Prostate gland (tissue), 2 donors: ENCODE measurements around the gene NCCRP1. TPM values are rescaled to one million over a fixed set of nuclear protein-coding genes. Genes with fewer than 3 reads are reported as not detected.

Experiments used
- DNase-seq: peaks from one replicate; pipeline ENCODE4 v3.0.0-alpha.2; 2019; ENCODE audit warnings: low spot score
- H3K27ac ChIP-seq, 2 donors: fragments of 200-600 bp; sonication (generic); 2 replicates each; pipeline ENCODE4 v1.5.1; 2017 to 2019
- H3K27me3 ChIP-seq: fragments of 200-600 bp; sonication (generic); replicated peaks from 2 replicates; pipeline ENCODE4 v1.5.1; 2019; ENCODE audit not compliant: insufficient read depth
- H3K36me3 ChIP-seq, 2 donors: fragments of 200-600 bp; sonication (generic); 1 replicate in 1 of 2; 2 replicates in 1 of 2; pipeline versions ENCODE4 v1.5.1 to v1.8.1; 2017 to 2019
- H3K4me1 ChIP-seq: fragments of 200-600 bp; sonication (generic); replicated peaks from 2 replicates; pipeline ENCODE4 v1.5.1; 2019
- H3K4me3 ChIP-seq, 2 donors: fragments of 200-600 bp; sonication (generic); 2 replicates each; pipeline ENCODE4 v1.5.1; 2017 to 2019
- H3K9me3 ChIP-seq: fragments of 200-600 bp; sonication (generic); 2 replicates; pipeline ENCODE4 v1.5.1; 2017
- CTCF ChIP-seq, 4 experiments: fragments of 200-600 bp in 2 of 4; fragments of 450-650 bp in 2 of 4; sonication (generic) in 2 of 4; IDR thresholded peaks; 1 replicate in 3 of 4; 2 replicates in 1 of 4; pipeline ENCODE4 v1.5.1; 2016 to 2019; ENCODE audit warnings: antibody characterized with exemption in 4 of 4, mild to moderate bottlenecking in 2 of 4, moderate library complexity in 2 of 4
- POLR2A ChIP-seq: fragments of 450-650 bp; IDR thresholded peaks from one replicate; pipeline ENCODE4 v1.6.1; 2016; ENCODE audit warnings: antibody characterized with exemption, mild to moderate bottlenecking
- POLR2AphosphoS5 ChIP-seq: sonication (generic); formaldehyde crosslinking; IDR thresholded peaks from one replicate; pipeline ENCODE4 v1.6.1; 2017; ENCODE audit warnings: antibody characterized with exemption
- WGBS: methylation state at CpG from one replicate; pipeline ENCODE4 v1.1.5; 2018; 5-methylcytosine and 5-hydroxymethylcytosine counted together
- intact Hi-C: fragments of 100-400 bp; cut with DNase I; formaldehyde crosslinking; loops from one replicate; pipeline ENCODE4 v1.14.2; 2022
- total RNA-seq, 2 donors: library from RNA; depleted of rRNA; stranded (reverse); fragments of >200 nt; gene quantifications; one replicate each; pipeline ENCODE4 v1.1.0, GENCODE V29; 2016

Gene NCCRP1
- total RNA-seq, 2 donors from 2014 or later = 1.4 to 2.7 TPM

DNA sequence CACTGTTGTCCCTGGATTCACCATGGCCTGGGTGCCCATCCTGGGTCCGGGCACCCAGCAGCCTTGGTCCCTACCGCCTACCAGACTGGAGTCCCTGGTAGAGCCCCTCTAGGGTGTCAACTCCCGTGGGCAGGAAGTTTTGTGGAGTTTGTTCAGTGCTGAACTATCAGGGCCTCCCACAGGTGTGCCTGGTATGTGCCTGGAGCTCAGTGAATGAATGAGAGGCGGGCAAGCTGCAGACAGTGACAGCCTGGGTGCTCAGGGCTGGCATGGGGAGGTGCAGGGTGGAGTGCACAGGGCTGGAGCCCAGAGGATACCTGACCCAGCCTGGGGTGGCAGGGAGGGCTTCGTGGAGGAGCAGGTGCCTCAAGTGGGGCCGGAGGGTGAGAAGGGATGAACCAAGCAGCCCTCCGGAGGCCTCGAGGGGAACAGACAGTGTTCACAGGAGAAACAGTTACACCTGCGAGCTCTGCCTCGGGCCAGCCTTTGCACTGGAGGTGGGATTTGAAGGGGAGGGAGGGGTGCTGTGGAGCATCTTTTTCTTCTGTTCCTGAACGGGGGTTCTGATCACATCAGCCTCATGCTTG lies 41.6 kb upstream of the NCCRP1 start:
- TF ChIP-seq POLR2A = no peak
- TF ChIP-seq CTCF (IDR thresholded peaks at IDR 0.05) = no peak
- TF ChIP-seq POLR2AphosphoS5 = no peak
- no peaks in the 10 kb centered on the region for H3K27me3 ChIP-seq
- H3K9me3 ChIP-seq = no peaks in the 10 kb centered on the region
- H3K4me3 ChIP-seq = peak overlapping the region in 1 of 2 donors; percentile 40
- intact Hi-C loops = no loop called here
- peaks cover 46% of the 10 kb centered on the region for H3K4me1 ChIP-seq
- 50% methylated on average over 11 of the region's 11 CpGs for WGBS
- H3K36me3 ChIP-seq = no peaks in the 10 kb centered on the region
- H3K27ac ChIP-seq = peak overlapping the region; percentile 66 to 74
- no peak for DNase-seq

- Histone ChIP-seq H3K27me3 (no peaks in the 10 kb centered on the region), H3K36me3 (no peaks in the 10 kb centered on the region), H3K4me3 (peak overlapping the region in 1 of 2 donors; percentile 40), H3K9me3 (no peaks in the 10 kb centered on the region), H3K4me1 (peaks cover 49% of the 10 kb centered on the region), H3K27ac (peak overlapping the region; percentile 66 to 74)
- 71% methylated on average over 14 of the region's 15 CpGs for WGBS
- no peak for DNase-seq
- intact Hi-C loops = no loop called here
- TF ChIP-seq POLR2AphosphoS5 = no peak
- no peak for TF ChIP-seq CTCF (IDR thresholded peaks at IDR 0.05)
- TF ChIP-seq POLR2A = no peak
These were observed 41.0 kb upstream of the NCCRP1 start for GRCh38 chr19:39155741-39156140.

- intact Hi-C loops = no loop called here
These were observed 40.2 kb upstream of the NCCRP1 start for GRCh38 chr19:39156326-39157230.

GRCh38 chr19:39157275-39157996 lies 39.3 kb upstream of the NCCRP1 start:
- no peaks in the 10 kb centered on the region for H3K36me3 ChIP-seq
- 55% methylated on average over 23 of the region's 23 CpGs for WGBS
- H3K4me3 ChIP-seq = peak overlapping the region; percentile 24 to 40
- peaks cover 62% of the 10 kb centered on the region for H3K4me1 ChIP-seq
- intact Hi-C loops = no loop called here
- no peak for DNase-seq
- no peak for TF ChIP-seq POLR2A
- TF ChIP-seq POLR2AphosphoS5 = no peak
- no peak for TF ChIP-seq CTCF (IDR thresholded peaks at IDR 0.05)
- no peaks in the 10 kb centered on the region for H3K27me3 ChIP-seq
- H3K27ac ChIP-seq = peak overlapping the region; percentile 66 to 74
- H3K9me3 ChIP-seq = no peaks in the 10 kb centered on the region

More at GRCh38 chr19:39156326-39157230, 40.2 kb upstream of the NCCRP1 start:
- H3K4me1 ChIP-seq = peaks cover 57% of the 10 kb centered on the region
- no peaks in the 10 kb centered on the region for H3K9me3 ChIP-seq
- TF ChIP-seq POLR2A = no peak
- no peak for TF ChIP-seq POLR2AphosphoS5
- no peak for TF ChIP-seq CTCF (IDR thresholded peaks at IDR 0.05)
- no peak for DNase-seq
- WGBS = 43% methylated on average over 16 of the region's 24 CpGs
- peak overlapping the region; percentile 66 to 74 for H3K27ac ChIP-seq
- H3K27me3 ChIP-seq = no peaks in the 10 kb centered on the region
- H3K36me3 ChIP-seq = no peaks in the 10 kb centered on the region
- peak overlapping the region; percentile 24 to 40 for H3K4me3 ChIP-seq
